ENCODE data around the gene RC3H2. TPM values are rescaled to one million over a fixed set of nuclear protein-coding genes. Genes with fewer than 3 reads are reported as not detected.
"Not testable (repeated sequence)": the region's sequence is repeated elsewhere in the genome, so short reads cannot be mapped to it uniquely, and the experiment has no call there.

The RC3H2 gene
- total RNA-seq, 4 donors from 2014 or later = 42.5 to 163 (median 54.7) TPM

GRCh38 chr9:122810306-122810946 lies 94.7 kb downstream of the RC3H2 start:
- Histone ChIP-seq H3K27me3 (no peaks in the 10 kb centered on the region), H3K27ac (no peak overlapping the region), H3K36me3 (no peaks in the 10 kb centered on the region), H3K4me1 (peaks cover 0 to 7% (median 0%) of the 10 kb centered on the region in 4 donors), H3K9me3 (no peaks in the 10 kb centered on the region), H3K4me3 (no peak overlapping the region)
- peak; percentile 80 for DNase-seq
- WGBS, 2 donors (ENCODE audit: low coverage in 1 of 2) = 3 to 5% methylated on average over 8 of the region's 8 CpGs
- TF ChIP-seq POLR2AphosphoS5 (IDR thresholded peaks at IDR 0.05) = no peak
- TF ChIP-seq, protein P1, sequence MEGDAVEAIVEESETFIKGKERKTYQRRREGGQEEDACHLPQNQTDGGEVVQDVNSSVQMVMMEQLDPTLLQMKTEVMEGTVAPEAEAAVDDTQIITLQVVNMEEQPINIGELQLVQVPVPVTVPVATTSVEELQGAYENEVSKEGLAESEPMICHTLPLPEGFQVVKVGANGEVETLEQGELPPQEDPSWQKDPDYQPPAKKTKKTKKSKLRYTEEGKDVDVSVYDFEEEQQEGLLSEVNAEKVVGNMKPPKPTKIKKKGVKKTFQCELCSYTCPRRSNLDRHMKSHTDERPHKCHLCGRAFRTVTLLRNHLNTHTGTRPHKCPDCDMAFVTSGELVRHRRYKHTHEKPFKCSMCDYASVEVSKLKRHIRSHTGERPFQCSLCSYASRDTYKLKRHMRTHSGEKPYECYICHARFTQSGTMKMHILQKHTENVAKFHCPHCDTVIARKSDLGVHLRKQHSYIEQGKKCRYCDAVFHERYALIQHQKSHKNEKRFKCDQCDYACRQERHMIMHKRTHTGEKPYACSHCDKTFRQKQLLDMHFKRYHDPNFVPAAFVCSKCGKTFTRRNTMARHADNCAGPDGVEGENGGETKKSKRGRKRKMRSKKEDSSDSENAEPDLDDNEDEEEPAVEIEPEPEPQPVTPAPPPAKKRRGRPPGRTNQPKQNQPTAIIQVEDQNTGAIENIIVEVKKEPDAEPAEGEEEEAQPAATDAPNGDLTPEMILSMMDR (IDR thresholded peaks at IDR 0.05) = peak; percentile 72 to 83 (median 74)
- in situ Hi-C loops (cut with MboI; ENCODE audit: low pct_ligation_motif_present in 1 of 4, low pct_unique_long_range_greater_than_20kb in 1 of 4, low sequenced_read_pairs in 3 of 4) = loop anchor here (5.0 to 25.0 kb wide), 3 partner anchors 343 to 698 kb away; no protein-coding TSS in a partner anchor
- intact Hi-C loops (cut with DNase I; ENCODE audit: low total_unique reads) = no loop called here

- H3K4me3 ChIP-seq, H3K36me3 ChIP-seq, H3K9me3 ChIP-seq, DNase-seq, H3K27ac ChIP-seq, H3K4me1 ChIP-seq, H3K27me3 ChIP-seq: not testable (repeated sequence)
- intact Hi-C loops (cut with DNase I; ENCODE audit: low total_unique reads) = loop anchor here (5.0 kb wide), 1 partner anchor 342 kb away; no protein-coding TSS in a partner anchor
- WGBS, 2 donors (ENCODE audit: low coverage in 1 of 2) = 44 to 58% methylated on average over 5 to 7 of the region's 7 CpGs
- in situ Hi-C loops (cut with MboI; ENCODE audit: low pct_ligation_motif_present in 1 of 4, low pct_unique_long_range_greater_than_20kb in 1 of 4, low sequenced_read_pairs in 3 of 4) = loop anchor here (5.0 to 25.0 kb wide), 2 partner anchors 342 to 697 kb away; no protein-coding TSS in a partner anchor
Observed at GRCh38 chr9:122809261-122809660, 95.9 kb downstream of the RC3H2 start.

DNA sequence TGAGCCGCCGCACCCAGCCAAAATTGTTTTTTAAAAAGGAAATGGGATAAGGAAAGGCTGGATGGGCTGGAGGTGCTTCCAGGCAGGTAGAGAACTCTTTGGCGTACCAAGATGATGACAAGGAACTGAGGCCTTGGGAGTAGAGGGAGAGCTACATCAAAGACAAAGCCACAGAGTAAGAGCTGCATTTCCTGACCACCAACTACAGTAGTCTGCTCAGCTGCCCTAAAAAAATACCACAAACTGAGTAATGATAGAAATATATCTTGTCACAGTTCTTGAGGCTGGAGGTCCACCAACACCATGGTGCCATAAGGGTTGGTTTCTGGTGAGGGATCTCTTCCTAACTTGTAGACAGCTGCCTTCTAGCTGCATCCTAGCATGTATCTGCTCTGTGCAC lies 97.0 kb downstream of the RC3H2 start:
- H3K4me3 ChIP-seq = no peak overlapping the region
- TF ChIP-seq POLR2AphosphoS5 (IDR thresholded peaks at IDR 0.05) (no peak), EP300 (IDR thresholded peaks at IDR 0.05; ENCODE audit: low read depth) (no peak), POLR2A (IDR thresholded peaks at IDR 0.05) (no peak)
- TF ChIP-seq, protein P1 (IDR thresholded peaks at IDR 0.05) = no peak
- in situ Hi-C loops (cut with MboI; ENCODE audit: low pct_ligation_motif_present in 1 of 4, low pct_unique_long_range_greater_than_20kb in 1 of 4, low sequenced_read_pairs in 3 of 4) (loop anchor here (5.0 to 25.0 kb wide), 2 partner anchors 341 to 696 kb away; no protein-coding TSS in a partner anchor), intact Hi-C loops (cut with DNase I; ENCODE audit: low total_unique reads) (loop anchor here (5.0 kb wide), 1 partner anchor 341 kb away; no protein-coding TSS in a partner anchor)
- H3K9me3 ChIP-seq = no peaks in the 10 kb centered on the region
- no peak overlapping the region for H3K27ac ChIP-seq
- DNase-seq = no peak
- no peaks in the 10 kb centered on the region for H3K36me3 ChIP-seq
- H3K4me1 ChIP-seq = peaks cover 0 to 3% (median 0%) of the 10 kb centered on the region in 4 donors
- no peaks in the 10 kb centered on the region for H3K27me3 ChIP-seq
- 95 to 100% methylated on average over 1 to 3 of the region's 3 CpGs for WGBS, 2 donors (ENCODE audit: low coverage in 1 of 2)

- DNase-seq = no peak
- 57 to 80% methylated on average over 1 of the region's 1 CpG for WGBS, 2 donors (ENCODE audit: low coverage in 1 of 2)
Observed at GRCh38 chr9:122807271-122807900, 97.8 kb downstream of the RC3H2 start.

More at GRCh38 chr9:122807271-122807900, 97.8 kb downstream of the RC3H2 start:
- H3K9me3 ChIP-seq = no peaks in the 10 kb centered on the region
- in situ Hi-C loops (cut with MboI; ENCODE audit: low pct_ligation_motif_present in 1 of 4, low pct_unique_long_range_greater_than_20kb in 1 of 4, low sequenced_read_pairs in 3 of 4) (loop anchor here (5.0 to 25.0 kb wide), 2 partner anchors 340 to 695 kb away; no protein-coding TSS in a partner anchor), intact Hi-C loops (cut with DNase I; ENCODE audit: low total_unique reads) (loop anchor here (5.0 kb wide), 1 partner anchor 340 kb away; no protein-coding TSS in a partner anchor)
- no peak overlapping the region for H3K27ac ChIP-seq
- no peak overlapping the region for H3K4me3 ChIP-seq
- H3K27me3 ChIP-seq = no peaks in the 10 kb centered on the region
- TF ChIP-seq EP300 (IDR thresholded peaks at IDR 0.05; ENCODE audit: low read depth) (no peak), POLR2AphosphoS5 (IDR thresholded peaks at IDR 0.05) (no peak), POLR2A (IDR thresholded peaks at IDR 0.05) (no peak)
- TF ChIP-seq, protein P1 (IDR thresholded peaks at IDR 0.05) = no peak
- H3K36me3 ChIP-seq = no peaks in the 10 kb centered on the region
- H3K4me1 ChIP-seq = peaks cover 0 to 3% (median 0%) of the 10 kb centered on the region in 4 donors

Measured in transverse colon (tissue), 4 donors.